ENCODE results near the gene GALNT16.

GRCh38 chr14:69289811-69290520 lies 30.0 kb downstream of the GALNT16 start:
- TF ChIP-seq GATA3 (IDR thresholded peaks at IDR 0.05; ENCODE audit: low read depth, low read length) (no peak), GATA2 (IDR thresholded peaks at IDR 0.05; ENCODE audit: low read depth, low read length) (no peak)
